ENCODE data around the gene CACNG6.

DNA sequence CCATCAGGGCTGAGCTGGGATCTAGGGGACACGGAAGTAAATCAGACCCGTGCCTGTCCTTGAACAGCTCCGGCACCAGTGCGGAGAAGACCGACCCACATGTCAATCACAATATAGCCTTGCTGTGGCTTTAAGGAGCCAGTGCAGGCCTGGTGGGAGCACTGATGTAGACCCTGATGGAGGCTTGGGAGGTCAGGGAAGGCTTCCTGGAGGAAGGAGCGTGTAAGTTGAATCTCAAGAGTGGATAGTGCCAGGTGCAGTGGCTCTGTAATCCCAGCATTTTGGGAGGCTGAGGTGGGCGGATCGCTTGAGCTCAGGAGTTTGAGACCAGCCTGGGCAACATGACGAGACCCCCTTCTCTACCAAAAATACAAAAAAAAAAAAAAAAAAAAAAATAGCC is 39.5 kb upstream of the CACNG6 start:
- TF ChIP-seq EZH2 (IDR thresholded peaks at IDR 0.05; ENCODE audit: low read length, unreplicated experiment): no peak
- TF ChIP-seq, protein P1, sequence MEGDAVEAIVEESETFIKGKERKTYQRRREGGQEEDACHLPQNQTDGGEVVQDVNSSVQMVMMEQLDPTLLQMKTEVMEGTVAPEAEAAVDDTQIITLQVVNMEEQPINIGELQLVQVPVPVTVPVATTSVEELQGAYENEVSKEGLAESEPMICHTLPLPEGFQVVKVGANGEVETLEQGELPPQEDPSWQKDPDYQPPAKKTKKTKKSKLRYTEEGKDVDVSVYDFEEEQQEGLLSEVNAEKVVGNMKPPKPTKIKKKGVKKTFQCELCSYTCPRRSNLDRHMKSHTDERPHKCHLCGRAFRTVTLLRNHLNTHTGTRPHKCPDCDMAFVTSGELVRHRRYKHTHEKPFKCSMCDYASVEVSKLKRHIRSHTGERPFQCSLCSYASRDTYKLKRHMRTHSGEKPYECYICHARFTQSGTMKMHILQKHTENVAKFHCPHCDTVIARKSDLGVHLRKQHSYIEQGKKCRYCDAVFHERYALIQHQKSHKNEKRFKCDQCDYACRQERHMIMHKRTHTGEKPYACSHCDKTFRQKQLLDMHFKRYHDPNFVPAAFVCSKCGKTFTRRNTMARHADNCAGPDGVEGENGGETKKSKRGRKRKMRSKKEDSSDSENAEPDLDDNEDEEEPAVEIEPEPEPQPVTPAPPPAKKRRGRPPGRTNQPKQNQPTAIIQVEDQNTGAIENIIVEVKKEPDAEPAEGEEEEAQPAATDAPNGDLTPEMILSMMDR (conservative IDR thresholded peaks at IDR 0.05; ENCODE audit: low read depth, low read length): no peak
- no peak for TF ChIP-seq EZH2phosphoT487 (IDR thresholded peaks at IDR 0.05; ENCODE audit: borderline replicate concordance, low read length)
